ENCODE data around the gene PCGF6.
A peak's percentile ranks its signal among the peaks of the same experiment; 100 is the strongest.
"Not testable (repeated sequence)": the region's sequence is repeated elsewhere in the genome, so short reads cannot be mapped to it uniquely, and the experiment has no call there.

The PCGF6 gene

DNA sequence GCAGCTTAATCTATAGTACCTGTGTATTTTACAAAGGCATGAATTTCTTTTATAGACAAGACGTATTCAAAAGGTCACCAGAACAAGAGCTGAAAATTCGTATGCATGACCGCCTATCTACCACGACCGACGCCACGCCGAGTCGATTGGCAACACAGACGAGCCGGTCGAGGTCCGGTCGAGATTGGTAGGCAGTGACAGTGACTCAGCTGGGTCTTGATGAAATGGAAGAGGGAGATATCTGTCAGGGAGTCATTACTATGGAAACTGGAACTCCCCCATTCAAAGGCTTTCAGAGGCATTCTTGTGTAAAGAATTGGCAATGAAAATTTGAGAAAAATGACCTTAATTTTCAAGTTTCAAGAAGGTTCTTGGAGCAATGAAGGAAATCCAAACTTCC lies 43.2 kb upstream of the PCGF6 start:
- CTCF ChIA-PET = interaction anchor here (1.0 to 1.2 kb wide), 3 partner anchors 26 to 476 kb away, joined by 3 read pairs; partner anchors contain the start of genes CNNM2 and TAF5
- TF ChIP-seq CTCF (IDR thresholded peaks at IDR 0.05; ENCODE audit: control extremely low read depth, extremely low read depth, low read depth, missing control alignments) = no peak
- POLR2A ChIA-PET = no interaction called here
- DNase-seq (ENCODE audit: extremely low spot score) = no peak

- DNase-seq (ENCODE audit: extremely low spot score) = no peak
- ChIA-PET CTCF (interaction anchor here (0.8 to 1.2 kb wide), 2 partner anchors 10 to 33 kb away, joined by 3 read pairs; no protein-coding TSS in a partner anchor), POLR2A (no interaction called here)
- TF ChIP-seq CTCF (IDR thresholded peaks at IDR 0.05; ENCODE audit: control extremely low read depth, extremely low read depth, low read depth, missing control alignments) = no peak
Measured at GRCh38 chr10:103382769-103383168, 31.8 kb upstream of the PCGF6 start.

- POLR2A ChIA-PET = interaction anchor here (0.7 kb wide), 1 partner anchor 374 kb away, joined by 4 read pairs; no protein-coding TSS in a partner anchor
- no peak for DNase-seq (ENCODE audit: extremely low spot score)
- TF ChIP-seq CTCF (IDR thresholded peaks at IDR 0.05; ENCODE audit: control extremely low read depth, extremely low read depth, low read depth, missing control alignments) = no peak
- CTCF ChIA-PET = interaction anchor here (0.9 to 1.3 kb wide), 4 partner anchors 8 to 49 kb away, joined by 3 to 5 read pairs (median 4); no protein-coding TSS in a partner anchor
Measured at GRCh38 chr10:103374263-103374662, 23.3 kb upstream of the PCGF6 start.

GRCh38 chr10:103373544-103373943 lies 22.6 kb upstream of the PCGF6 start:
- peak; percentile 17 for DNase-seq (ENCODE audit: extremely low spot score)
- CTCF ChIA-PET = interaction anchor here (0.9 to 1.3 kb wide), 4 partner anchors 8 to 50 kb away, joined by 3 to 5 read pairs (median 4); no protein-coding TSS in a partner anchor
- POLR2A ChIA-PET = no interaction called here
- no peak for TF ChIP-seq CTCF (IDR thresholded peaks at IDR 0.05; ENCODE audit: control extremely low read depth, extremely low read depth, low read depth, missing control alignments)

GRCh38 chr10:103367782-103368518 lies 17.0 kb upstream of the PCGF6 start, which contains the start of gene TAF5:
TAF5 (plus strand) TSS chr10:103367976; CDS start chr10:103367990, 14 bp downstream.
- no peak for TF ChIP-seq CTCF (IDR thresholded peaks at IDR 0.05; ENCODE audit: control extremely low read depth, extremely low read depth, low read depth, missing control alignments)
- peak; percentile 92 for DNase-seq (ENCODE audit: extremely low spot score)
- CTCF ChIA-PET = interaction anchor here (1.2 to 1.4 kb wide), 4 partner anchors 16 to 30 kb away, joined by 3 to 5 read pairs (median 4); partner anchors contain the start of genes ATP5MK, PCGF6 and PDCD11
- POLR2A ChIA-PET = interaction anchor here (0.5 to 1.3 kb wide), 6 partner anchors 14 to 450 kb away, joined by 3 to 6 read pairs (median 4); partner anchors contain the start of genes ATP5MK, CNNM2 and PDCD11

DNA sequence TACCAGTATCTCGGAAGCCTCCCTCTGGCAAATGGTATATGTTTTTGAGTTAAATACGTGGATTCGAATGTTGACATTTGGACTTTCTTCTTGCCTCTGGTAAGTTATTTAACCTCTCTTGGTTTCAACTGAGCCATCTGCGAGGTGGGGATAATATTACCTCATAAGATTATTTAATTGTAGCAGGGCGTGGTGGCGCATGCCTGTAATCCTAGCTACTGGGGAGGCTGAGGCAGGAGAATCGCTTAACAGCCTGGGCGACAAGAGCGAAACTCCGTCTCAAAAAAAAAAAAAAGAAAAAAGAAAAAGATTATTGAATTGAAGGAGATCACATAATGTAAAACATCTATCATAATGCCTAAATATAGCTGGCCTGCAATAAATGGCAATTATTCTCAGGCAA lies 16.4 kb upstream of the PCGF6 start:
- ChIA-PET POLR2A (interaction anchor here (0.7 to 1.3 kb wide), 2 partner anchors 29 to 449 kb away, joined by 3 to 5 read pairs; partner anchors contain the start of genes ATP5MK, CNNM2 and PDCD11), CTCF (interaction anchor here (0.6 to 1.4 kb wide), 5 partner anchors 15 to 141 kb away, joined by 3 to 5 read pairs (median 3); partner anchors contain the start of genes ATP5MK and PDCD11)
- TF ChIP-seq CTCF (IDR thresholded peaks at IDR 0.05; ENCODE audit: control extremely low read depth, extremely low read depth, low read depth, missing control alignments) = no peak
- DNase-seq (ENCODE audit: extremely low spot score) = peak; percentile 20

- POLR2A ChIA-PET = interaction anchor here (0.6 kb wide), 1 partner anchor 21 kb away, joined by 4 read pairs; no protein-coding TSS in a partner anchor
- DNase-seq (ENCODE audit: extremely low spot score) = not testable (repeated sequence)
- CTCF ChIA-PET = interaction anchor here (1.0 to 1.1 kb wide), 2 partner anchors 9 to 120 kb away, joined by 3 read pairs; no protein-coding TSS in a partner anchor
Measured at GRCh38 chr10:103360791-103361190, 9.9 kb upstream of the PCGF6 start.

DNA sequence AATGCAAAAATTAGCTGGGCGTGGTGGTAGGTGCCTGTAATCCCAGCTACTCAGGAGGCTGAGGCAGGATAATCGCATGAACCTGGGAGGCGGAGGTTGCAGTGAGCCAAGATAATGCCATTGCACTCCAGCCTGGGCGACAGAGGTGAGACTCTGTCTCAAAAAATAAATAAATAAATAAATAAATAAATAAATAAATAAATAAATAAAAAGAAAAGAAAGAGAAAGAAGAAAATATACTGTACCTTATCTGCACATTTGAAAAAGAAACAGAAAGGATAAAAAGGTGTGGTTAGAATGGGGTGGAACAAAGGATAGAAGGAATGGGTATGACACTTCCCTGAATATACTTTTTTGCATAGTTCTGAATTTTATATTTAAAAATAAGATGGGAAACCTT lies 8.6 kb upstream of the PCGF6 start:
- CTCF ChIA-PET; DNase-seq (ENCODE audit: extremely low spot score); POLR2A ChIA-PET: not testable (repeated sequence)

Measured in GM10248 (cell line).